ENCODE measurements around the gene HSP90AB1. TPM values are rescaled to one million over a fixed set of nuclear protein-coding genes. Genes with fewer than 3 reads are reported as not detected.

The HSP90AB1 gene
- total RNA-seq, 2 donors from 2014 or later, result 405 to 695 TPM

DNA sequence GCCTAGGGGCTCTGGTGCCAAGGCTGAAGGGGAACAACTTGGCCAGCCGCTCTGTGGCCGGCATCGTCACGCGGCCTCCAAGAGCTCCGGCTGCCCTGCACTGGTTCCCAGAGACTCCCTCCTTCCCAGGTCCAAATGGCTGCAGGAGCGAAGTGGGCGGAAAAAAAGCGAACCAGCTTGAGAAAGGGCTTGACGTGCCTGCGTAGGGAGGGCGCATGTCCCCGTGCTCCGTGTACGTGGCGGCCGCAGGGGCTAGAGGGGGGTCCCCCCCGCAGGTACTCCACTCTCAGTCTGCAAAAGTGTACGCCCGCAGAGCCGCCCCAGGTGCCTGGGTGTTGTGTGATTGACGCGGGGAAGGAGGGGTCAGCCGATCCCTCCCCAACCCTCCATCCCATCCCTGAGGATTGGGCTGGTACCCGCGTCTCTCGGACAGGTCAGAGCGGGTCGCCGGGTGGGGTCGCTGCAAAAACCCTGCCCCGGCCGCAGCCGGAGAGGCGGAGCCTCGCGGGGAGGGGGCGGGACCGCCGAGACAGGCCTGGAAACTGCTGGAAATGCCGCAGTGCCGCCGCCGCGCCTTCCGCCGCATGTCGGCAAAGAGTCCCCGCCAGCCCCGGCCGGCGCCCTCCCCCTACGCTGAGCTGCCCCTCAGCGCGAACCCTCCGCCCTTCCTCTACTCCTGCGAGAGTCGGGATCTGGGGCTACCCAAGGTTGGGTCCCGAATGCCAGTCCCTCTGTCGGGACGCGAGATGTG is 814 bp upstream of the HSP90AB1 start:
- TF ChIP-seq, protein P1, sequence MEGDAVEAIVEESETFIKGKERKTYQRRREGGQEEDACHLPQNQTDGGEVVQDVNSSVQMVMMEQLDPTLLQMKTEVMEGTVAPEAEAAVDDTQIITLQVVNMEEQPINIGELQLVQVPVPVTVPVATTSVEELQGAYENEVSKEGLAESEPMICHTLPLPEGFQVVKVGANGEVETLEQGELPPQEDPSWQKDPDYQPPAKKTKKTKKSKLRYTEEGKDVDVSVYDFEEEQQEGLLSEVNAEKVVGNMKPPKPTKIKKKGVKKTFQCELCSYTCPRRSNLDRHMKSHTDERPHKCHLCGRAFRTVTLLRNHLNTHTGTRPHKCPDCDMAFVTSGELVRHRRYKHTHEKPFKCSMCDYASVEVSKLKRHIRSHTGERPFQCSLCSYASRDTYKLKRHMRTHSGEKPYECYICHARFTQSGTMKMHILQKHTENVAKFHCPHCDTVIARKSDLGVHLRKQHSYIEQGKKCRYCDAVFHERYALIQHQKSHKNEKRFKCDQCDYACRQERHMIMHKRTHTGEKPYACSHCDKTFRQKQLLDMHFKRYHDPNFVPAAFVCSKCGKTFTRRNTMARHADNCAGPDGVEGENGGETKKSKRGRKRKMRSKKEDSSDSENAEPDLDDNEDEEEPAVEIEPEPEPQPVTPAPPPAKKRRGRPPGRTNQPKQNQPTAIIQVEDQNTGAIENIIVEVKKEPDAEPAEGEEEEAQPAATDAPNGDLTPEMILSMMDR (IDR thresholded peaks at IDR 0.05), result no peak
- H3K4me3 ChIP-seq, result peak overlapping the region; percentile 95
- H3K27ac ChIP-seq, result peak overlapping the region; percentile 92 to 95
- no peaks in the 10 kb centered on the region for H3K27me3 ChIP-seq (replicated peaks; ENCODE audit: insufficient read depth)
- DNase-seq (ENCODE audit: low spot score) (no peak), ATAC-seq (ENCODE audit: insufficient number of reproducible peaks, low FRiP score, low read depth) (peak; percentile 45)
- peaks cover 3 to 33% of the 10 kb centered on the region in 2 donors for H3K4me1 ChIP-seq (ENCODE audit: control insufficient read depth in 1 of 2, low read depth in 2 of 2)
- no peaks in the 10 kb centered on the region for H3K9me3 ChIP-seq
- peaks cover 20% of the 10 kb centered on the region for H3K36me3 ChIP-seq

DNA sequence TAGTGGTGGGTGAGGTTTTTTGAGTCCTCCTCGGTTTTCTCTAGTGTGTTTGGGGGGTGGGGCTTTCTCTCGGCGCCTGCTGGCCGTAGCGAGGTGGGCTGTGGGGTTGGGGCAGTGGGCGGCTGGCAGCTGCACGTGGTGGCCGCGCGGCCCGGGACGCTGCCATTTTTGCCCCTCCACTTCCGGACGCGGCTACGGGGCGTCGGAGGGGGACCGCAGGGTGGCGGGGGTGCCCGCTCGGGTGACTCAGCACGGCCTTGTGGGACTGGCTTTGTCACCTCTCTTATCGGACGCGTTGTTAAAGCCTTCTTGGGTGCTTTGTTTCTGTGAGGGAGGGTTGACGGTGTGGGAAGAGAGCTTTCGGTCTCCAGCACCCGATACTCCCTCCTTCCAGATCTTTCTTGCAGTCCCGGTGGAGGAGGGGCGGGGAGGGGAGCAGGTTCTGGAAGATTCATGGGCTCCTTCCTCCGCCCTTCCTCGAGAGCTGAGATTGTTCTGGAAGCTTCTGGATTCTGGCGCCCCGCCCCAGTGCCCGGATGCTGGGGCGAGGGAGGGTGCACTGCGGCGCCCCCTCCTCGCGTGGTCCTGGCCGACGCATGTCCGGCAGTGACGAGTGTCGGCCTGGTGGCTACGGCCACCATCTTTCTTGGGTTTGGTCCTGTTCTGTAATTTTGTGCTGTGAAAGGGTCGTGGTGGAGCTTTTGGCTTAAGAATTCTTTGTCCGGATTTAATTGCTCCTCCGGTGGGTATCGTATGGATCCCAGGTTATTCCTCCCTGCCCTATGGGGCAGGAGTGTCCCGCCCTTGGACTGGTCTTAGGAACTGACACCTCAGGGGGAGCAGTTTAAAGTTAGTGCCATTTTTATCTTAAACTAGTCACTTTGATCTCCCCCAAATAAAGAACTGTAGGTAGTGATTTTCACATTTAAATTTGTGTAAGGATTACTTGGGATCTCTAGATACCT is 719 bp downstream of the HSP90AB1 start:
- DNase-seq (ENCODE audit: low spot score), result no peak
- no peaks in the 10 kb centered on the region for H3K27me3 ChIP-seq (replicated peaks; ENCODE audit: insufficient read depth)
- peak; percentile 50 for ATAC-seq (ENCODE audit: insufficient number of reproducible peaks, low FRiP score, low read depth)
- TF ChIP-seq, protein P1 (IDR thresholded peaks at IDR 0.05), result no peak
- peak overlapping the region; percentile 92 to 95 for H3K27ac ChIP-seq
- peak overlapping the region; percentile 95 for H3K4me3 ChIP-seq
- H3K4me1 ChIP-seq (ENCODE audit: control insufficient read depth in 1 of 2, low read depth in 2 of 2), result peaks cover 3 to 33% of the 10 kb centered on the region in 2 donors
- H3K36me3 ChIP-seq, result peaks cover 35% of the 10 kb centered on the region
- H3K9me3 ChIP-seq, result no peaks in the 10 kb centered on the region

DNA sequence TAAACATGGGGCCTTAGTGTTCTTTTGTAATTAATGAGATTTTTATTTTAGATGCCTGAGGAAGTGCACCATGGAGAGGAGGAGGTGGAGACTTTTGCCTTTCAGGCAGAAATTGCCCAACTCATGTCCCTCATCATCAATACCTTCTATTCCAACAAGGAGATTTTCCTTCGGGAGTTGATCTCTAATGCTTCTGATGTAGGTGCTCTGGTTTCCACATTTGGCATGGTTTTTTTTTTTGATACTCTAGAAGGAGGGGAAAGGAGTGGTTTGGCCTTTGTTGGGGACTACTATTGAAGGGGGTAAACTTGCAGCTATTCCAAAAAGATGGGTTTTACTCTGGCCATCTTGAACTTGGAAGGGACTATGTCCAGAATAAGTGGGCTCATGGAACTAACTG is 1.7 kb downstream of the HSP90AB1 start:
- H3K4me1 ChIP-seq (ENCODE audit: control insufficient read depth in 1 of 2, low read depth in 2 of 2), result peaks cover 3 to 33% of the 10 kb centered on the region in 2 donors
- TF ChIP-seq, protein P1 (IDR thresholded peaks at IDR 0.05), result no peak
- no peaks in the 10 kb centered on the region for H3K9me3 ChIP-seq
- no peak for ATAC-seq (ENCODE audit: insufficient number of reproducible peaks, low FRiP score, low read depth)
- no peak for DNase-seq (ENCODE audit: low spot score)
- peak overlapping the region; percentile 95 for H3K4me3 ChIP-seq
- H3K27ac ChIP-seq, result peak overlapping the region in 1 of 2 donors; percentile 92
- peaks cover 43% of the 10 kb centered on the region for H3K36me3 ChIP-seq
- H3K27me3 ChIP-seq (replicated peaks; ENCODE audit: insufficient read depth), result no peaks in the 10 kb centered on the region

DNA sequence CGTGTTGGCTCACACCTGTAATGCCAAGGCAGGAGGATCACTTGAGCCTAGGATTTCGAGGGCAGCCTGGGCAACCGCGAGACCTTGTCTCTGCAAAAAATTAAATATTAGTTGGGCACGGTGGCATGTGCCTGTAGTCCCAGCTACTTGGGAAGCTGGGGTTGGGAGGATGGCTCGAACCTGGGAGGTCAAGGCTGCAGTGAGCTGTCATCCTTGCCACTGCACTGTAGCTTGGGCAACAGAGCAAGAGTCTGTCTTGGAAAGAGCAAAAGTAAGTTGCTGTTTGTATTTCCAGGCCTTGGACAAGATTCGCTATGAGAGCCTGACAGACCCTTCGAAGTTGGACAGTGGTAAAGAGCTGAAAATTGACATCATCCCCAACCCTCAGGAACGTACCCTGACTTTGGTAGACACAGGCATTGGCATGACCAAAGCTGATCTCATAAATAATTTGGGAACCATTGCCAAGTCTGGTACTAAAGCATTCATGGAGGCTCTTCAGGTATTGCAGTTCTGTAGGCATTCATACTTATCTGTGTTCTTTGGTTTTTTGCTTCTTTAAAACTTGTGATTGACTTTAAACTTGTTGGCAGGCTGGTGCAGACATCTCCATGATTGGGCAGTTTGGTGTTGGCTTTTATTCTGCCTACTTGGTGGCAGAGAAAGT is 2.3 kb downstream of the HSP90AB1 start:
- ATAC-seq (ENCODE audit: insufficient number of reproducible peaks, low FRiP score, low read depth) (no peak), DNase-seq (ENCODE audit: low spot score) (no peak)
- Histone ChIP-seq H3K27me3 (replicated peaks; ENCODE audit: insufficient read depth) (no peaks in the 10 kb centered on the region), H3K36me3 (peaks cover 45% of the 10 kb centered on the region), H3K9me3 (no peaks in the 10 kb centered on the region), H3K4me3 (peak overlapping the region; percentile 95), H3K4me1 (ENCODE audit: control insufficient read depth in 1 of 2, low read depth in 2 of 2) (peaks cover 3 to 33% of the 10 kb centered on the region in 2 donors), H3K27ac (no peak overlapping the region)
- TF ChIP-seq, protein P1 (IDR thresholded peaks at IDR 0.05), result no peak

Measured in thoracic aorta (tissue), 2 donors.